Measurements from ENCODE around the gene ROPN1B. TPM values are rescaled to one million over a fixed set of nuclear protein-coding genes. Genes with fewer than 3 reads are reported as not detected.
"Not testable (repeated sequence)": the region's sequence is repeated elsewhere in the genome, so short reads cannot be mapped to it uniquely, and the experiment has no call there.

Gene ROPN1B
- total RNA-seq, 1 donor from 2014 or later: not detected

GRCh38 chr3:125958511-125959316, 10.3 kb upstream of the ROPN1B start:
- no peak for FAIRE-seq
- H3K4me3 ChIP-seq (ENCODE audit: low read depth, low read length): no peak overlapping the region
- no peak for TF ChIP-seq CTCF (IDR thresholded peaks at IDR 0.05; ENCODE audit: insufficient read depth, low read length, severe bottlenecking)

GRCh38 chr3:125959317-125960065, 9.5 kb upstream of the ROPN1B start:
- TF ChIP-seq CTCF (IDR thresholded peaks at IDR 0.05; ENCODE audit: insufficient read depth, low read length, severe bottlenecking): no peak
- Histone ChIP-seq H3K27me3 (ENCODE audit: control insufficient read depth, insufficient read depth, low read length) (peaks cover 2% of the 10 kb centered on the region), H3K36me3 (ENCODE audit: control insufficient read depth, insufficient read depth, low read length) (no peaks in the 10 kb centered on the region), H3K4me3 (ENCODE audit: low read depth, low read length) (no peak overlapping the region)
- FAIRE-seq (no peak), DNase-seq (ENCODE audit: low read depth) (no peak)

More at GRCh38 chr3:125958511-125959316, 10.3 kb upstream of the ROPN1B start:
- Histone ChIP-seq H3K27me3 (ENCODE audit: control insufficient read depth, insufficient read depth, low read length) (peaks cover 2% of the 10 kb centered on the region), H3K36me3 (ENCODE audit: control insufficient read depth, insufficient read depth, low read length) (no peaks in the 10 kb centered on the region)
- DNase-seq (ENCODE audit: low read depth): no peak

- DNase-seq (ENCODE audit: low read depth) (no peak), FAIRE-seq (no peak)
- peaks cover 2% of the 10 kb centered on the region for H3K27me3 ChIP-seq (ENCODE audit: control insufficient read depth, insufficient read depth, low read length)
- H3K4me3 ChIP-seq (ENCODE audit: low read depth, low read length): no peak overlapping the region
- H3K36me3 ChIP-seq (ENCODE audit: control insufficient read depth, insufficient read depth, low read length): no peaks in the 10 kb centered on the region
- TF ChIP-seq CTCF (IDR thresholded peaks at IDR 0.05; ENCODE audit: insufficient read depth, low read length, severe bottlenecking): no peak
Measured at GRCh38 chr3:125960066-125960424, 8.9 kb upstream of the ROPN1B start.

- no peak for TF ChIP-seq CTCF (IDR thresholded peaks at IDR 0.05; ENCODE audit: insufficient read depth, low read length, severe bottlenecking)
- FAIRE-seq: peak; percentile 73
- Histone ChIP-seq H3K36me3 (ENCODE audit: control insufficient read depth, insufficient read depth, low read length) (no peaks in the 10 kb centered on the region), H3K4me3 (ENCODE audit: low read depth, low read length) (no peak overlapping the region), H3K27me3 (ENCODE audit: control insufficient read depth, insufficient read depth, low read length) (peaks cover 2% of the 10 kb centered on the region)
- DNase-seq (ENCODE audit: low read depth): no peak
Measured at GRCh38 chr3:125960456-125961288, 8.3 kb upstream of the ROPN1B start.

- Histone ChIP-seq H3K36me3 (ENCODE audit: control insufficient read depth, insufficient read depth, low read length) (no peaks in the 10 kb centered on the region), H3K4me3 (ENCODE audit: low read depth, low read length) (no peak overlapping the region), H3K27me3 (ENCODE audit: control insufficient read depth, insufficient read depth, low read length) (peaks cover 2% of the 10 kb centered on the region)
- TF ChIP-seq CTCF (IDR thresholded peaks at IDR 0.05; ENCODE audit: insufficient read depth, low read length, severe bottlenecking): no peak
- no peak for FAIRE-seq
- DNase-seq (ENCODE audit: low read depth): no peak
Measured at GRCh38 chr3:125961289-125961589, 7.7 kb upstream of the ROPN1B start.

GRCh38 chr3:125963834-125964233, 5.1 kb upstream of the ROPN1B start:
- not testable (repeated sequence) for FAIRE-seq; H3K27me3 ChIP-seq (ENCODE audit: control insufficient read depth, insufficient read depth, low read length); DNase-seq (ENCODE audit: low read depth); H3K4me3 ChIP-seq (ENCODE audit: low read depth, low read length); H3K36me3 ChIP-seq (ENCODE audit: control insufficient read depth, insufficient read depth, low read length)
